Thymus (tissue), 11 donors: ENCODE results near the gene RGS3. TPM values are rescaled to one million over a fixed set of nuclear protein-coding genes. Genes with fewer than 3 reads are reported as not detected.

Source experiments
- DNase-seq, 9 donors: peaks; one replicate each; pipeline ENCODE4 v3.0.0-alpha.2; 2013; ENCODE audit warnings: low spot score in 9 of 9, low read depth in 6 of 9, missing footprints in 1 of 9
- H3K27ac ChIP-seq, 2 donors: one replicate each; pipeline ENCODE4 v1.5.1; 2013; ENCODE audit warnings: control low read depth in 1 of 2, low read depth in 1 of 2, low read length in 1 of 2, mild to moderate bottlenecking in 1 of 2, moderate library complexity in 1 of 2
- H3K27me3 ChIP-seq, 2 donors: one replicate each; pipeline ENCODE4 v1.5.1; 2013; ENCODE audit warnings: low read length in 1 of 2; ENCODE audit not compliant: control insufficient read depth in 2 of 2, insufficient read depth in 1 of 2
- H3K36me3 ChIP-seq, 2 donors: one replicate each; pipeline ENCODE4 v1.5.1; 2013; ENCODE audit warnings: low read length in 1 of 2, mild to moderate bottlenecking in 1 of 2, moderate library complexity in 1 of 2; ENCODE audit not compliant: control insufficient read depth in 2 of 2, insufficient read depth in 2 of 2
- H3K4me1 ChIP-seq, 2 donors: one replicate each; pipeline ENCODE4 v1.5.1; 2013; ENCODE audit warnings: low read length in 2 of 2; ENCODE audit not compliant: control insufficient read depth in 2 of 2, insufficient read depth in 2 of 2
- H3K4me3 ChIP-seq, 2 donors: one replicate each; pipeline ENCODE4 v1.5.1; 2013; ENCODE audit warnings: low read length in 2 of 2, control low read depth in 1 of 2, mild to moderate bottlenecking in 1 of 2
- H3K9me3 ChIP-seq, 2 donors: one replicate each; pipeline ENCODE4 v1.5.1; 2013; ENCODE audit warnings: low read length in 1 of 2, mild to moderate bottlenecking in 1 of 2; ENCODE audit not compliant: control insufficient read depth in 2 of 2, insufficient read depth in 1 of 2
- WGBS: extraction: QIAGEN DNeasy Blood & Tissue Kit; methylation state at CpG from one replicate; pipeline ENCODE4 v1.1.7; 2013; 5-methylcytosine and 5-hydroxymethylcytosine counted together
- polyA plus RNA-seq: library from polyadenylated mRNA; stranded (reverse); fragments of 200-250 nt; gene quantifications from one replicate; pipeline ENCODE4 v1.2.3, GENCODE V29; 2013
- total RNA-seq: library from RNA; stranded (reverse); fragments of 120-200 nt; gene quantifications from one replicate; pipeline ENCODE4 v1.2.4, GENCODE V29; 2013
- donor health status: healthy.

Gene RGS3
- total and polyA plus RNA-seq, 2 donors: 16.5 to 21.4 TPM

DNA sequence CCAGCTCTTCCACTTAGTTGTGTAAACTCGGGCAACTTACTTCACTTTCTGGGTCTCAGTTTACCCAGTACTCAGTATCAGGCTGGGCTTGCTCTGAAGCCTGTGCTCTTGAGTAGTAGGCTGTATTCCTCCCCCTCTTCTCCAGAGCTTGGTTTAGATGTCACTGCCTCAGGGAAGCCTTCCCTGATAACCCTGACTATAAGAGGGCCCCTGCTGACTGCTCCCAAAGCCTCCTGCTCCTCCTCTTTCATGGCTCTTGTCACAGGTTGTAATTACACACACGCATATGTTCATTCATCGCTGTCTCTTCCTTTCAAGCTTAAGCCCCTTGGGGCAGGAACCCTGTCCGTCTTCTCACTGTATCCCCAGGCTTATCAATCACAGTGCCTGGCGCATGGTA lies 140.2 kb downstream of the RGS3 start:
- no peak for DNase-seq
- Histone ChIP-seq H3K4me3 (no peak overlapping the region), H3K27ac (no peak overlapping the region), H3K36me3 (no peaks in the 10 kb centered on the region), H3K27me3 (no peaks in the 10 kb centered on the region), H3K9me3 (no peaks in the 10 kb centered on the region), H3K4me1 (peaks cover 0 to 10% of the 10 kb centered on the region in 2 donors)
- over 99% methylated on average over 5 of the region's 5 CpGs for WGBS

DNA sequence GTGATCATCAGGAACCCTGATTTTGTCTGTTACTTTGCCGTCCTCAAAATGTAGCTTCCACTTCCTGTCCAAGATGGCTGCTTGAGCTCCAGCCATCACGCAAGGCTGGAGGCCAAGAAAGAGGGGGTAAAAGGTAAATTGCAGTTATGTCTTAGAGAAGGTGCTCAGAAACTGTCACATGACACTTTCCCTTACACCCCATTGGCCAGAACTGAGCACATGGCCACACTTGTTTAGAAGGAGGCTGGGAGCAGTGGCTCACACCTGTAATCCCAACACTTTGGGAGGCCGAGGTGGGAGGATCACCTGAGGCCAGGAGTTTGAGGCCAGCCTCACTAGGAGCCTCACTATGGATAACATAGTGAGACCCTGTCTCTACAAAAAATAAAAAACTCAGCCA lies 140.9 kb downstream of the RGS3 start:
- Histone ChIP-seq H3K36me3 (no peaks in the 10 kb centered on the region), H3K4me3 (no peak overlapping the region), H3K27ac (no peak overlapping the region), H3K4me1 (peaks cover 0 to 10% of the 10 kb centered on the region in 2 donors), H3K27me3 (no peaks in the 10 kb centered on the region), H3K9me3 (no peaks in the 10 kb centered on the region)
- no peak for DNase-seq
- 99% methylated on average over 3 of the region's 3 CpGs for WGBS

DNA sequence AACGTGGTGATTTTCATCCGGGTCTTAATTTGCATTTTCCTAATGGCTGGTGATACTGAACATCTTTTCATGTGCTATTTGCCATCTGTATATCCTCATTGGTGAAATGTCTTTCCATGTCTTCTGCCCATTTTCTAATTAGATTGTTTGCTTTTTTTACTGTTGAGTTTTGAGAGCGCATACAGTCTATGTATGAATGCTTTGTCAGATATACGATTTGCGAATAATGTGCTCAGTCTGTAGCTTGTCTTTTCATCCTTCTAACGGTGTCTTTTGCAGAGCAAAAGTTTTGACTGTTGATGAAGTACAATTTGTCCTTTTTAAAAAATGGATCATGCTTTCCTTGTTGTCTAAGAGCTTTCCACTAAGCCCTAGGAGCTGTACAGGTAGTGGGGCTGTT lies 143.0 kb downstream of the RGS3 start:
- no peak for DNase-seq
- Histone ChIP-seq H3K9me3 (no peaks in the 10 kb centered on the region), H3K36me3 (no peaks in the 10 kb centered on the region), H3K4me1 (peaks cover 0 to 8% of the 10 kb centered on the region in 2 donors), H3K4me3 (no peak overlapping the region), H3K27ac (no peak overlapping the region), H3K27me3 (no peaks in the 10 kb centered on the region)
- WGBS: 97% methylated on average over 6 of the region's 6 CpGs

DNA sequence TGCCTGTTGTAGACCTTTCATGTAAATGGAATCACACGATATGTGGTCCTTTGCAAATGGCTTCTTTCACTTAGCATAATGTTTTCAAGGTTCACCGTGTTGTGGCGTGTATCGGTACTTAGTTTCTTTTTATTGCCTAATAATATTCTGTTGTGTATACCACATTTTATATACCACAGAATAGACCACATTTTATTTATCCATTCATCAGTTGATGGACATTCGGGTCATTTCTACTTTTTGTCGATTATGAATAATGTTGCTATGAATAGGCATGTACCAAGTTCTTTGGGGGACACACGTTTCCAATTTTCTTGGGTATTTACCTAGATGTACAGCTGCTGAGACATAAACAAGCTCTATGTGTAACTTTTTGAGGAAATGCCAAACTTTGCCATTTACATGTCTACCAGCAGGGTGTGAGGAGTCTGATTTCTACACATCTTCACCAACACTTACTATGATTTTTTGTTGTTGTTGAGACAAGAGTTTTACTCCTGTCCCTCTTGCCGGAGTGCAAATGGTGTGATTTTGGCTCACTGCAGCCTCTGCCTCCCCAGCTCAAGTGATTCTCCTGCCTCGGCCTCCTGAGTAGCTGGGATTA lies 144.7 kb downstream of the RGS3 start:
- 97% methylated on average over 9 of the region's 9 CpGs for WGBS
- Histone ChIP-seq H3K4me3 (no peak overlapping the region), H3K27me3 (no peaks in the 10 kb centered on the region), H3K9me3 (no peaks in the 10 kb centered on the region), H3K4me1 (no peaks in the 10 kb centered on the region), H3K36me3 (no peaks in the 10 kb centered on the region), H3K27ac (no peak overlapping the region)
- no peak for DNase-seq

DNA sequence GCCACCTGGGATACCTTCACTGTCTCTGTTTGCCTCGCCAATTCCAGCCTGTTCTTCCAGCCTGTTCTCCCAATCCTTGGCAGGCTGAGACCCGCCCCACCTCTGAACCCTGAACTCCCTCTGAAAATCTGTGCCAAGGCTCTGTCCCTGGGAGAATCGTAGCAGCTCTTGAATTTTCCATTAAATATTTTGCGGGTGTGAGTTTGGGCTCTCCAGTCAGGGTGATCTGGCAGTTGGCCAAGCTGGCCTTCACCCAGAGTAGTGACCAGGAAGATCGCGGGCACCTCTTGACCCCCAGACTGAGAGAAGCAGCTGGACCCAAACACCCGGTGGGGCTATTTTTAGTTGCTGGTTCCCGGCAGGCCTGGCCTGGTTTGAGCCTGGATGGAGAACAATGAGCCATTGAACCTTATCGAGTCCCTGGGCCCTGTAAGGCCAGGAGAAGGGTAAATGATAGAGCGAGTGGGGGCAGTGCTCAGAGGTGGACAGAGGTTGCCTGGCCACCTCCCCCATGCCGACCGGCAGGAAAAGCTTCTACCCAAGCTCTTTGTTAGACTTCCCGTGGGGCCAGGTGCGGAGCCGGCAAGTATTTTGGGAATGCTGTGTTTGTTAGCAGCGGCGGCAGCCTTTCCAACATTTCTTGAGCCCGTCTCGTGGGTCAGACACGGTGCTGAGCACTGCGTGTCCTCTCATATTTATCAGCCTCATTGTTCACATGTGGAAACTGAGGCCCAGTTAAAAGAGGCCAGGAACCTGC lies 146.2 kb downstream of the RGS3 start:
- H3K4me1 ChIP-seq: no peaks in the 10 kb centered on the region
- no peak for DNase-seq
- H3K9me3 ChIP-seq: no peaks in the 10 kb centered on the region
- no peak overlapping the region for H3K4me3 ChIP-seq
- H3K27me3 ChIP-seq: no peaks in the 10 kb centered on the region
- H3K27ac ChIP-seq: no peak overlapping the region
- H3K36me3 ChIP-seq: no peaks in the 10 kb centered on the region
- WGBS: 94% methylated on average over 21 of the region's 21 CpGs

DNA sequence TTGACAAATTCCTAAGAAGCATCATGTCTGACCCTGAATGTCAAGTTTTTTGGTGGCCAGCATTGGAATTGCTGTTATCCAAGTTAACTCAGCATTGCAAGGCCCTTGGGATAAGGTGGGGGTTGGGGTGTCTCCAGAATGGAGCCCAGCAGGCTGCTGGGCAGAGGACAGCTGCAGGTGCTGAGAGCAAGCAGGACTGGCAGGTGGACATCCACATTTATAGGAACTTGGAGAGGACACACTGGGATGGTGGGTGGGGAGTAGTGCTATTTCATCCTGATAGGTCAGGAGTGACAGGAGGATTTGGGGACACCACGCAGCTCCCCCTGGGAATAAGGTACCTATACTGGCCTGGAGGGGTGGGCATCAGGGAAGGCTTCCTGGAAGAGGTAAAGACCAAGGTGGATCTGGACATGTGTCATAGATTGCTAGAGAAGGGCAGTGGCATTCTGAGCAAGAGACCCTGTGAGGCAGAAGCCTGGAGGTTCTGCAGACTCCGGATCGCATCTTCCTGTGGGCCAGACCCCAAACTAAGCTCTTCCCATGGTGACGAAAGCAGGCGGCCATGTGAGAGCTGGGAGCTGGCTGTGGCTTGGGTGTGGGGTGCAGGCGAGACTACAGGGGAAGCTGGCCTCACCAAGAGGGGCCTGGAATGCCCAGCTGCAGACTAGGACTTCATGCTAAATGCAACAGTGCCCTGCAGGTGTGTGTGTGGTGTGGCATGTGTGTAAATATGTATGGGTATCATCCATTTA lies 148.1 kb downstream of the RGS3 start:
- H3K27ac ChIP-seq: no peak overlapping the region
- H3K4me1 ChIP-seq: peaks cover 0 to 2% of the 10 kb centered on the region in 2 donors
- no peaks in the 10 kb centered on the region for H3K27me3 ChIP-seq
- H3K36me3 ChIP-seq: no peaks in the 10 kb centered on the region
- no peaks in the 10 kb centered on the region for H3K9me3 ChIP-seq
- no peak overlapping the region for H3K4me3 ChIP-seq
- DNase-seq: no peak
- WGBS: 94% methylated on average over 6 of the region's 6 CpGs

DNA sequence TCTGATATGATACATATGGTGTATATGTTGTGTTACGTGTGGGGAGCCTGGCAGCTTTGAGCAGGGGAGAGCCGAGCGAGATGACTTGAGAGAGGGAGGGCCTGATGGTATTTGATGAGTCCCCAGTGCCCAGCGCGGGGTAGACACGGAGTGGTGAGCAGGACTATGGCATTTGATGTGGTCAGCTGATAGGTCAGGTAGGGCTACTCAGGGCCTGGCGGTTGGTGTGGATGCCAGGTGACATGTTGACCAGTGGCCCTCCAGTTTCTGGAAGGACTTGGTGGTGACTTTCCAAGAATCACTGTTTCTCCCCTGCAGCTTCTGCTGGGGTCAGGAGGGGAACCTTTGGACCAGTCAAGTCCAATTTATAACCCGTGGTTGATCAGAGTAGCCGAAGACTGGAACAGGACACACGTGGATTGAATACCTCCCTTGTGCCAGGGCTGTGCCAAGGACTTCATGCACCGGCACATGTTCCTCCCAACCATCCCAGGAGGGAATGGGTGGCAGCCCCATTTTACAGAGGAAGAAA lies 148.8 kb downstream of the RGS3 start:
- no peak for DNase-seq
- Histone ChIP-seq H3K4me3 (no peak overlapping the region), H3K36me3 (no peaks in the 10 kb centered on the region), H3K9me3 (no peaks in the 10 kb centered on the region), H3K4me1 (peaks cover 0 to 5% of the 10 kb centered on the region in 2 donors), H3K27ac (no peak overlapping the region), H3K27me3 (no peaks in the 10 kb centered on the region)
- WGBS: 89% methylated on average over 11 of the region's 11 CpGs

DNA sequence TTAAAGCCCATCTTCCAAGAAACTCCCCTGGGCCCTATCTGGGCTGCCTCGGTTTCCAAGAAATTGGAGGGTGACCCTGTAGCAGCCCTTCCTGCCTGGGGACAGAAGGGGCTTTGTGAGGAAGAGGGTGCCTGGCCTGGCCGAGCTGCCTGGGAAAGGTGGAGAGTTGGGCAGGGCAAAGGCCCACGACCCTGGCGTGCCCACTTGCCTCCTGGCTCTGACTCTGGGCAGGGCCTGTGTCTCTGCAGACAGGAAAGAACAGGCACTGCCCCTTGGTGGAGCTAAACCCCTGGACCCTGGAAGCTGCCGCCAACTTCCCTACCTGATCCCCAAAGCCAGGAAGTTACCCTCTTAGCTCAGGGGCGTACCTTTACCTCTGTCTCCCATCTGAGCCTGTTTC lies 149.3 kb downstream of the RGS3 start:
- no peak overlapping the region for H3K4me3 ChIP-seq
- no peaks in the 10 kb centered on the region for H3K9me3 ChIP-seq
- H3K27ac ChIP-seq: no peak overlapping the region
- 98% methylated on average over 6 of the region's 6 CpGs for WGBS
- no peaks in the 10 kb centered on the region for H3K36me3 ChIP-seq
- H3K27me3 ChIP-seq: no peaks in the 10 kb centered on the region
- DNase-seq: no peak
- H3K4me1 ChIP-seq: peaks cover 0 to 5% of the 10 kb centered on the region in 2 donors
